ENCODE measurements around the gene PYROXD2.

The PYROXD2 gene

DNA sequence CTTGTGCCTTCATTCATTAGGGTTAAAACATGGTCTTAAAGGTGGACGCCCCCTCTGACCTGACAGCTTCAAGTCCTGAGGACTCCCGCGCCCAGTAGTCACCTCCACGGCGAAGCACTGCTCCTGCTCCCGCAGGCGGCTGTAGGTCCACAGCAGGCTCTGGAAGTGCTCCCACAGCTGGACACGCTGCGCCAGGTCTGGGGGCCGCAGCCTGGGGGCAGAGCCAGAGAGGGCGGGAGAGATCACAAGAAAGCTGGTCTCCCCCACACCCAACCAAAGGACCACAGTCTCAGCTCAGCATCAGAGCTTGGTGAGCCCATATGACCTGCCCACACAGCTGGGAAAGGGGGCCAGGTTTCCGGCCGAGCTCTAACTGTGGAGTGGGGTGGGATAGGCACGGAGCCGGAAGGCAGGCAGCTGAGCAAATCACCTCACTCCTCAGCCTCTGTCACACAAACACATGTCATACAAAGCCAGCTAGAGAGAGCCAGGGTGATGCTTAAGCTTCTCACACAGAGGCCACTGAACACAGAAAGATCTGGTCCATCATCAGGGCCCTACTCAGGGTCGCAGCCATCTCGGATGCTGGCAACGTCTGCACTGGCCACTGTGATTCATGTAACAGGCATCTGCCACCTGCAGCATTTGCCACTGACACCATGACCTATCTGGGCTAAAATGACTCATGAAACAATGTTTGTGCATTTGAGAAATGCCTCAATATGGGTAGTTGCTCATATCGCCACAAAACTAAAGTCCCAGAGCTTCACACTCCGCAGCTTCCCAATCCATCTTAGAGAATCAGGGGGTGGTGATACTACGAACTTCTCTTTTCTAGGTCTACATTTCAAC is 19.1 kb upstream of the PYROXD2 start:
- FAIRE-seq, result no peak

DNA sequence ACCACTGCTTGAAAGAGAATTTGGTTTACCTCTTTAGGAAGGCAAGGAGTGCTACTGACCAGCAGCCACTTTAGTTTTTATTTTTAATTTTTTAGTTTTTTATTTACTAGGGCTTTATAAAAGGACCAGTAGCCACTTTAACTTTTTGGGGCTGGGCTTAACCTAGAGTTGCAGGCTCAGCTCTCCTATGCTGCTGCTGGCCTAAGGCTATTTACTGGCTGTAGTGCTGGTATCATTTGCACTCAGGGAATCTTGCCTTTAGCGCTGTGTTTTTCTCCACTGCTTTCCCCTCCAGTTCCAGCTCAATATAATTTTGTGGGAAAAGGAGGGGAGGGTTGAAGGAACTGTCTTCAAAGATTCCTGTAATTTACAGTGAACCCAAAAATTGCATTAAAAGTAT is 18.4 kb upstream of the PYROXD2 start:
- FAIRE-seq, result no peak

- peak; percentile 26 for FAIRE-seq
Observed at GRCh38 chr10:98432330-98432729, 17.3 kb upstream of the PYROXD2 start.

GRCh38 chr10:98431016-98431415 is 16.0 kb upstream of the PYROXD2 start:
- no peak for FAIRE-seq

DNA sequence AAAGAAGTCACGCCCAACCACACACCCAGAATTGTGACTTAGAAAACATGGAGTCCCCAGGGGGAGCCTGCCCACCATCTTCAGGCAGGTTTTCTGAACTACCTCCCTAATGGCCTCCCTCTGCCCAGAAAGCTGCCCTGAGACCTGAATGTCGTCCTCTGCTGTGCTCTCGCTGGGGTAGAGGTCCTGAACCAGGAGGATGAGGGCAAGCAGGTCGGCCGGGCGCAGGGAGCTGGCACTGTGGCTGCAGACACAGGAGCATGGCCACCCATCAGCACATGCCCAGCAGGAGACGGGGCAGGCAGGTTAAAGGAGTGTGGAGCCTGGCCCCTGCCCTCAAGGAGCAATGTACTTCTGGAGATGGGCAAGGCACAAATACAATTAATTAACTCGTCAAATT is 15.4 kb upstream of the PYROXD2 start:
- no peak for FAIRE-seq

- FAIRE-seq, result no peak
Observed at GRCh38 chr10:98429320-98430072, 14.5 kb upstream of the PYROXD2 start.

DNA sequence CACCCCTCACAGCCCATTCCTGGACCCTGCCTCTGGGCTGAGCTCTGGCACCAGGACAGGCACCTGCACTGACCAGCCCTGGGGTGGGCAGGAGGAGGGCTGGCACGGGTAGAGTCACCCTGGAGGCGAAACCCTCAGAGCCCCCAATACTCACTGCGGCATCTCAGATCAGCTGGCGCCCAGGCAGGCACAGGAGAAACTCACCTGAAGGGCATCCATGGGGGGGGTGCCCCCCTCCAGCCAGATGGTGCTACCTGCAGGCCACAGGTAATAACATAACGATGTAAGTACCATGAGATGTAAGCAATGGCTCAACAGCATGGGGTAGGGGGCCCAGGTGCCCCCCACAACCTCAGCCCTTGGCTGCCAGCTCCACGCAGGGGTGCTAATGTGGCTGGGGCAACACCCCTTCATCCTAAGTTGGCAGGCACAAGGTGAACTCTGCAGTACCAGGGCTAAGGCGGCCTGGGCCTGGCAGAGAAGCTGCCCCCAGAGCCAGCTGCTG is 12.1 kb upstream of the PYROXD2 start:
- no peak for FAIRE-seq

GRCh38 chr10:98425511-98426352 is 10.8 kb upstream of the PYROXD2 start:
- FAIRE-seq, result no peak

GRCh38 chr10:98424295-98425254 is 9.6 kb upstream of the PYROXD2 start:
- FAIRE-seq, result no peak

- FAIRE-seq, result no peak
Observed at GRCh38 chr10:98423691-98424120, 8.7 kb upstream of the PYROXD2 start.

- FAIRE-seq, result no peak
Observed at GRCh38 chr10:98422182-98422581, 7.2 kb upstream of the PYROXD2 start.

GRCh38 chr10:98420786-98421185 is 5.8 kb upstream of the PYROXD2 start:
- FAIRE-seq, result no peak

DNA sequence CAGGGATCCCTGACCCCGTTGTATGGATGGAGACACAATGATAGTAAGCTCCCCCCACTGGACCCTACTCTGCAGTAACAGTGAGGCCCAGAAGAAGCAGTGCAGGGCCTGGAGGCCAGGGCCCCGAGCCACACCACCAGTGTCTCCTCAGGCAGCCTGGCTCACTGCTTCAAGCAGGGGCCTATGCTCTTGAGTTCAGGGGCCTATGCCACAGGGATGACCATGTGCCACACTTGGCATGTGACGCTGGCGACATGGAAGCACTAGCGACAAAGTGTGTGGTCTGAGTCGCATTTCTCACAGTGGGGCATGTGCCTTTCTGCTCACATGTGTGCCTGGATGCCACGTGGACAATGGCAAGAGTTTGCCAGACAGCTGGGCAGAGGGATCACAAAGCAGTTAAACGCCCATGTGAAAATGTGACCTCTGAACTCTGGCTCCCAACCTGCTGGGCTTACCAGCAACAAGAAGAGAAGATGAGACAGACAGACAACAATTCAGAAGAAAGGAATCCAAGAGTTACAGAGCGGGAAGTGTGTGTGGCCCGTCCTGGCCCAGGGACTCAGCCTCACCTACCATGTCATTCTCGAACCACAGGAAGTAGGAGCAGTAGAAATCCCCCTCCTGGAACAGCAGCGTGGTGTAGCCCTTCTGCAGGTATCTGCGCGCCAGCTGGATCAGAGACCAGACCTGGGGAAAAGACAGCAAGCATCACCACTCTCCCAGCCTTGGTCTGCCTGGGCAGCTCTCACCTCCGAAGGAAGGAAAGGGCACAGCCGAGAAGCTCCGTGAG is 4.7 kb upstream of the PYROXD2 start:
- no peak for FAIRE-seq

GRCh38 chr10:98418665-98419468 is 3.9 kb upstream of the PYROXD2 start:
- FAIRE-seq, result no peak

- no peak for FAIRE-seq
Observed at GRCh38 chr10:98417973-98418664, 3.1 kb upstream of the PYROXD2 start.

GRCh38 chr10:98417481-98417959 is 2.5 kb upstream of the PYROXD2 start:
- no peak for FAIRE-seq

DNA sequence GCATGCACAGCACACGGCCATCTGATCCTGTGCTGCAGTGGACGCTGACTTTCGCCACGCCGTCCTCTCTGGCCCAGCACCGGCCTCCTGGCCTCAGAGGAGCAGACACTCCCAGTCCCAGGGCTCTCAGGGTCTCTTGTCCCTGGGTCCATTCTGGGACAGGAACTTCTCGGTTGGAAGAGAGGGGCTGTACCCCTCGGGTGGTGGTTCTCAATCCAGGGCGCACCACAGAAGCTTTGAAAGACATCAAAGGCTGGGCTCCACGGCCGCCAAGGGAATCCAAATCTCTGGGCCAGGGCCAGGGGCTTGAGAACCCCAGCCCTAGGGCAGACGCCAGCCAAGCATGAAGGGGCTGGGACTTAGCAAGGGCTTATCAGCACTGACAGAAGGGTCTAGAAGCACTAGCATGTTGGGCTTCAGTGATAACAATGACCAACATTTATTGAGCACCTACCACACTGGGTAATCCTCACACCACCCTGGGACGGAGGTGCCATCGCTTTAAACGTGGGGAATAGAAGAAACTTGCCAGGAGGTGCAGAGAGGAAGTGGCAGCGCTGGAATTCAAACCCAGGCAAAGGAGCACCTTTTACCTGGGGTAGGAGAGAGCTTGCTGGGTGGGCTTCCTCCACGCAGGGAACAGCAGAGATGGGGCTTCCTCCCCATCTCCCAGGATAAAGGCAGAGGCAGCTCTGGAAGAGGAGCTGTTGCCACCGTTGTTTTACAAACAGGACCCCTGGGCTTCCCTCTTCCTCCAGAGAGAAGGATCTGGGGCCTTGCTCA is 1.8 kb upstream of the PYROXD2 start:
- FAIRE-seq, result no peak

- FAIRE-seq, result no peak
Observed at GRCh38 chr10:98415731-98416119, 743 bp upstream of the PYROXD2 start.
